Small intestine (tissue), 7 donors: ENCODE measurements around the gene HCST. TPM values are rescaled to one million over a fixed set of nuclear protein-coding genes. Genes with fewer than 3 reads are reported as not detected.
A peak's percentile ranks its signal among the peaks of the same experiment; 100 is the strongest.

ENCODE experiments used
- DNase-seq, 2 donors: peaks; one replicate each; pipeline versions ENCODE4 v3.0.0 to v3.0.0-alpha.2; 2013
- FAIRE-seq: peaks from 2 replicates; lab custom pipeline; 2012; peaks lifted over from hg19 to GRCh38; lab: Jason Lieb, UNC
- H3K27ac ChIP-seq, 3 donors: one replicate each; pipeline ENCODE4 v1.5.1; 2013; ENCODE audit warnings: low read length in 2 of 3, mild to moderate bottlenecking in 2 of 3, control low read depth in 1 of 3, inconsistent platforms in 1 of 3, low read depth in 1 of 3, moderate library complexity in 1 of 3
- H3K27me3 ChIP-seq, 3 donors: one replicate each; pipeline ENCODE4 v1.6.1; 2013; ENCODE audit warnings: low read length in 3 of 3, inconsistent platforms in 1 of 3; ENCODE audit not compliant: control insufficient read depth in 3 of 3, insufficient read depth in 3 of 3
- H3K36me3 ChIP-seq, 3 donors: one replicate each; pipeline ENCODE4 v1.6.1; 2013; ENCODE audit warnings: low read length in 3 of 3, inconsistent platforms in 1 of 3, low read depth in 1 of 3, mild to moderate bottlenecking in 1 of 3, moderate library complexity in 1 of 3; ENCODE audit not compliant: control insufficient read depth in 3 of 3, insufficient read depth in 2 of 3
- H3K4me1 ChIP-seq, 3 donors: one replicate each; pipeline ENCODE4 v1.6.1; 2013; ENCODE audit warnings: low read length in 2 of 3, inconsistent platforms in 1 of 3, low read depth in 1 of 3, mild to moderate bottlenecking in 1 of 3, moderate library complexity in 1 of 3; ENCODE audit not compliant: control insufficient read depth in 3 of 3, insufficient read depth in 2 of 3
- H3K4me3 ChIP-seq, 3 donors: one replicate each; pipeline ENCODE4 v1.5.1; 2013; ENCODE audit warnings: low read length in 3 of 3, control low read depth in 1 of 3, inconsistent platforms in 1 of 3, low read depth in 1 of 3, mild to moderate bottlenecking in 1 of 3, moderate library complexity in 1 of 3
- H3K9me3 ChIP-seq, 2 donors: one replicate each; pipeline ENCODE4 v1.6.1; 2013; ENCODE audit warnings: low read depth in 1 of 2, low read length in 1 of 2; ENCODE audit not compliant: control insufficient read depth in 2 of 2, insufficient read depth in 1 of 2
- WGBS, 3 donors: extraction: QIAGEN DNeasy Blood & Tissue Kit; methylation state at CpG; one replicate each; pipeline ENCODE4 v1.1.7; 2013; 5-methylcytosine and 5-hydroxymethylcytosine counted together
- polyA plus RNA-seq, 4 donors: library from polyadenylated mRNA; stranded (reverse) in 3 of 4; unstranded in 1 of 4; fragments of 200-250 nt in 3 of 4; fragments of 120-200 nt in 1 of 4; gene quantifications; one replicate each; pipeline versions ENCODE4 v1.2.1 to v1.2.3, GENCODE V29; 2013
- donor health status: healthy with polysubstance abuse.
- donor health status: control.
- donor health status: control.
- donor health status: Bipolar disorder and iron deficiency.
- donor health status: healthy.

HCST gene
- polyA plus RNA-seq, 4 donors = 2.7 to 17.6 (median 11.0) TPM

DNA sequence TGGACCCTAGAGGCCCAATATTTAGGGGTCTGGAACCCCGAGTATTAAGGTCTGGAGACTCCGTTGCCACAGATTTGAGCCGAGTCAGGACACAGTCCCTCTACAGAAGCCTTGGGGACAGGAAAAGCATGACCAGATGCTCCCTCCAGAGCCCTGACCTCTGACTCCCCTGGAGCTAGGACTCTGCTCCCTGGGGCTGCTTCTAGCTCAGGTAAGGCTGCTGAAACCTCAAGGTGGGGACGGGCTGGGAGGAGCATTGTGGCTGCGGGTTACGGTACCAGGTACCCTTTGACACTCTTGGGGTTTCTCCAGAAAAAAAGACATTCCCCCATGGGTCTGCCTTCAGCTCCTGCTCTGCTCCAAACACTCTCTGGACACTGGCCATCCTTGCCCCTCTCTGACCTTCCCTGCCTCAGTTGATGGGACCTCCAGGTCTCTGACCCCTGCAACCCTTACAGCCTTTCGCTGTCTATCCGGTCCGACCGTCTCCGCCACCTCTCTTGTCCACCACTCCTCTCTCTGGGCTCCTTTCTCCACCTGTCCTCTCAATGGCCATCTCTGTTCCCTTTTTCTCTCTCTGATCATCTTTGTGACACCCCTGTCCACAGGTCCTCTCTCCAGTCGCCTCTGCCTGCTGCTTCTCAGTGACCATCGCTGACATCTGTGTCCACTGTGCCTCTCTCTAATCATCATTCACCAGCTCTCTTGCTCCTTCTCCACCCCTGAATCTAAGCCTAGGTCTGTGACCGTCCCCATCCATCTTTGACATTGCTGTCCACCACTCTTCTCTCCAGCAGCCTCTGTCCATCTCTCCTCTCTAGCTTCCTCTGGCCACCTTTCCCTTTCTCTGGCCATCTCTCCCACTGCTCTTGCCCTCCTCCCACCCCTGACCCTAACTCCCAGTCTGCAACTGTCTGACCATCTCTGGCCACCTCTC is 35.3 kb downstream of the HCST start:
- DNase-seq (peak in 1 of 2 donors; percentile 33), FAIRE-seq (no peak)
- Histone ChIP-seq H3K27me3 (no peaks in the 10 kb centered on the region), H3K4me3 (peak overlapping the region in 2 of 3 donors; percentile 76 to 80), H3K4me1 (peaks cover 0 to 16% (median 8%) of the 10 kb centered on the region in 3 donors), H3K36me3 (peaks cover 2 to 19% (median 4%) of the 10 kb centered on the region in 3 donors), H3K9me3 (no peaks in the 10 kb centered on the region), H3K27ac (no peak overlapping the region)
- 36 to 50% (median 48%) methylated on average over 14 of the region's 14 CpGs for WGBS, 3 donors

DNA sequence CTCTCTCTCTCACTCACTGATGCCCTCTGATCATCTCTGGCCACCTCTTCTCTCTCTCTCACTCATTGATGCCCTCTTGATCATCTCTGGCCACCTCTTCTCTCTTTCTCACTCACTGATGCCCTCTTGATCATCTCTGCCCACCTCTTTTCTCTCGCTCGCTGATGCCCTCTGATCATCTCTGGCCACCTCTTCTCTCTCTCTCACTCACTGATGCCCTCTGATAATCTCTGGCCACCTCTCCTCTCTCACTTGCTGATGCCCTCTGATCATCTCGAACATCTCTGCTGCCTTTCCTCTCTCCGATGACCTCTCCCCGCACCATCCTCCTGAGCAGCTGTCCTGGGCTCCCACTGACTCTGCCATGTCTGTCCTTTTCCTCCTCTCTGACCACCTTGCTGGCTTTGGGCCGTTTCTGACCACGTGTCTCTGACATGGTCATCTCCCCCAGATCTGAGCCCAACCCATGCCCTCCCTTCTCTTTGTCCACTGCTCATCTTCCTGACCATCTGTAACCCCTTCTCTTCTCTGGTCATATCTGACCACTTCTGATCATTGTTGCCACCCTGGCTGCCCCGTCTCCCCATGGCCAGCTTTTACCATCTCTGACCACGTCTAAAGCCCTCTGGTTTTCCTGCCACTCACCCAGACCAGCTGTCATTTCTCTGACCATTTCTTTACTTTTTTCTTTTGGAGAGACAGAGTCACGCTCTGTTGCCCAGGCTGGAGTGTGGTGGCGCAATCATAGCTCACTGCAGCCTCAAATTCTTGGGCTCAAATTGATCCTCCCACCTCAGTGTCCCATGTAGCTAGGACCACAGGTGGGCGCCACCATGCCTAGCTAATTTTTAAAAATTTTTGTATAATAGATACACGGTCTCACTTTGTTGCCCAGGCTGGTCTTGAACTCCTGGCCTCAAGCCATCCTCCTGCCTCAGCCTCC is 36.2 kb downstream of the HCST start:
- Histone ChIP-seq H3K27ac (no peak overlapping the region), H3K36me3 (peaks cover 2 to 19% (median 4%) of the 10 kb centered on the region in 3 donors), H3K27me3 (no peaks in the 10 kb centered on the region), H3K4me3 (peak overlapping the region in 1 of 3 donors; percentile 80), H3K4me1 (peaks cover 0 to 16% (median 8%) of the 10 kb centered on the region in 3 donors), H3K9me3 (no peaks in the 10 kb centered on the region)
- 81 to 83% (median 82%) methylated on average over 13 of the region's 13 CpGs for WGBS, 3 donors
- DNase-seq (no peak), FAIRE-seq (no peak)

DNA sequence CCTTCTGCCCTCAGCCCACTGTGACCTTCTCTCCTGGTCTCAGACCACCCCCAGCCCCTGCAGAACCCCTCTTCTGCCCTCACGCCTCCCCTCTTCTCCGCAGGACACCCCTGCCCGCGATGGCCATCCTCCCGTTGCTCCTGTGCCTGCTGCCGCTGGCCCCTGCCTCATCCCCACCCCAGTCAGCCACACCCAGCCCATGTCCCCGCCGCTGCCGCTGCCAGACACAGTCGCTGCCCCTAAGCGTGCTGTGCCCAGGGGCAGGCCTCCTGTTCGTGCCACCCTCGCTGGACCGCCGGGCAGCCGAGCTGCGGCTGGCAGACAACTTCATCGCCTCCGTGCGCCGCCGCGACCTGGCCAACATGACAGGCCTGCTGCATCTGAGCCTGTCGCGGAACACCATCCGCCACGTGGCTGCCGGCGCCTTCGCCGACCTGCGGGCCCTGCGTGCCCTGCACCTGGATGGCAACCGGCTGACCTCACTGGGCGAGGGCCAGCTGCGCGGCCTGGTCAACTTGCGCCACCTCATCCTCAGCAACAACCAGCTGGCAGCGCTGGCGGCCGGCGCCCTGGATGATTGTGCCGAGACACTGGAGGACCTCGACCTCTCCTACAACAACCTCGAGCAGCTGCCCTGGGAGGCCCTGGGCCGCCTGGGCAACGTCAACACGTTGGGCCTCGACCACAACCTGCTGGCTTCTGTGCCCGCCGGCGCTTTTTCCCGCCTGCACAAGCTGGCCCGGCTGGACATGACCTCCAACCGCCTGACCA is 37.2 kb downstream of the HCST start:
- FAIRE-seq (no peak), DNase-seq (no peak)
- no peaks in the 10 kb centered on the region for H3K9me3 ChIP-seq
- H3K4me1 ChIP-seq = peaks cover 0 to 16% (median 8%) of the 10 kb centered on the region in 3 donors
- H3K27me3 ChIP-seq = no peaks in the 10 kb centered on the region
- WGBS, 3 donors = 93 to 95% (median 94%) methylated on average over 52 to 55 of the region's 55 CpGs
- peaks cover 2 to 23% (median 4%) of the 10 kb centered on the region in 3 donors for H3K36me3 ChIP-seq
- no peak overlapping the region for H3K4me3 ChIP-seq
- no peak overlapping the region for H3K27ac ChIP-seq

DNA sequence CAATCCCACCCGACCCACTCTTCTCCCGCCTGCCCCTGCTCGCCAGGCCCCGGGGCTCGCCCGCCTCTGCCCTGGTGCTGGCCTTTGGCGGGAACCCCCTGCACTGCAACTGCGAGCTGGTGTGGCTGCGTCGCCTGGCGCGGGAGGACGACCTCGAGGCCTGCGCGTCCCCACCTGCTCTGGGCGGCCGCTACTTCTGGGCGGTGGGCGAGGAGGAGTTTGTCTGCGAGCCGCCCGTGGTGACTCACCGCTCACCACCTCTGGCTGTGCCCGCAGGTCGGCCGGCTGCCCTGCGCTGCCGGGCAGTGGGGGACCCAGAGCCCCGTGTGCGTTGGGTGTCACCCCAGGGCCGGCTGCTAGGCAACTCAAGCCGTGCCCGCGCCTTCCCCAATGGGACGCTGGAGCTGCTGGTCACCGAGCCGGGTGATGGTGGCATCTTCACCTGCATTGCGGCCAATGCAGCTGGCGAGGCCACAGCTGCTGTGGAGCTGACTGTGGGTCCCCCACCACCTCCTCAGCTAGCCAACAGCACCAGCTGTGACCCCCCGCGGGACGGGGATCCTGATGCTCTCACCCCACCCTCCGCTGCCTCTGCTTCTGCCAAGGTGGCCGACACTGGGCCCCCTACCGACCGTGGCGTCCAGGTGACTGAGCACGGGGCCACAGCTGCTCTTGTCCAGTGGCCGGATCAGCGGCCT is 37.9 kb downstream of the HCST start:
- DNase-seq (no peak), FAIRE-seq (no peak)
- H3K27me3 ChIP-seq = no peaks in the 10 kb centered on the region
- no peaks in the 10 kb centered on the region for H3K9me3 ChIP-seq
- H3K4me1 ChIP-seq = peaks cover 0 to 12% (median 8%) of the 10 kb centered on the region in 3 donors
- peaks cover 2 to 27% (median 4%) of the 10 kb centered on the region in 3 donors for H3K36me3 ChIP-seq
- no peak overlapping the region for H3K4me3 ChIP-seq
- 94 to 96% (median 95%) methylated on average over 44 to 51 of the region's 51 CpGs for WGBS, 3 donors
- H3K27ac ChIP-seq = no peak overlapping the region

DNA sequence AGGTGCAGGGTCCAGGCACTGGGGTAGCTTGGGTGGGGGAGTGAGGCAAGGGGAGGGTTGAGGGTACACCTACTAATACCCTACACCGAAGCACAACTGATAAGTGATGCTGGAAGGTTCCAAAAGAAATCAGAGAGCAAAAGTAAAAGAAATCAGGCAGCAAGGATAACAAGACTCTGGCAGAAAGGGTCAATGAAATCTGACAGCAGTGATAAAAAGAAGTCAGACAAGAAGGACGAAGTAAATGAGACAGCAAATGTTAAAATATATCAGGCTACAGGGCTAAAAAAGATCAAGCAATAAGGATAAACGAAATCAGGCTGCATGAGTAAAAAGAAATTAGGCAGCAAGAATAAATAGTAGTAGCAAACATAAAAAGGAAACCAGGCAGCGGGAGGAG is 38.5 kb downstream of the HCST start:
- no peak for FAIRE-seq
- Histone ChIP-seq H3K9me3 (no peaks in the 10 kb centered on the region), H3K4me1 (peaks cover 0 to 6% (median 4%) of the 10 kb centered on the region in 3 donors), H3K4me3 (no peak overlapping the region), H3K36me3 (peaks cover 2 to 31% (median 4%) of the 10 kb centered on the region in 3 donors), H3K27me3 (no peaks in the 10 kb centered on the region), H3K27ac (no peak overlapping the region)
- no peak for DNase-seq
- WGBS, 3 donors = 48 to 70% (median 50%) methylated on average over 4 of the region's 4 CpGs

DNA sequence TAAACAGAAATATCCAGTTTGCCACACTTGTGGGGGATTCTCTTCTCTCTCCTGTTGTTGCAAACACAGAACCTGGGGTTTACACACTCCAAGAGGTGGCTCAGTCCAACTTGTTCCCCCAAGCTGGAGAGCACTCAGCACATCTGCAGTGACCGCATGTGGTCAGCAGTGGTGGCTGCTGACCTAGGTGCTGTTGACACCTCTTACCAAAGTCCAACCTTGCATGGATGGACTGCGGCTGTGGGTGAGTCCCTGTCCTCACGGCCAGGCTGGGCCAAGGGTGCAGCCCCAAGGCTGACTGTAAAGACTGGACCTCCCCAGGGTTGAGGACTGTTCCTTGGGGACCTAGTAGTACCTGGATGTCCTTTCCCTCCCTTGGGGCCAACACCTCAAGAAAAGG is 39.9 kb downstream of the HCST start:
- Histone ChIP-seq H3K36me3 (peaks cover 2 to 32% (median 4%) of the 10 kb centered on the region in 3 donors), H3K4me3 (no peak overlapping the region), H3K27me3 (no peaks in the 10 kb centered on the region), H3K4me1 (peaks cover 0 to 4% (median 1%) of the 10 kb centered on the region in 3 donors), H3K27ac (no peak overlapping the region), H3K9me3 (no peaks in the 10 kb centered on the region)
- 81 to 94% (median 91%) methylated on average over 3 of the region's 3 CpGs for WGBS, 3 donors
- DNase-seq (no peak), FAIRE-seq (no peak)
